ENCODE results near the gene FUCA1. TPM values are rescaled to one million over a fixed set of nuclear protein-coding genes. Genes with fewer than 3 reads are reported as not detected.

The FUCA1 gene
- total and polyA plus RNA-seq, 10 of the 15 experiments (the other 5 are each of a cell fraction or from before 2014, with no cell fraction given) = 33.3 to 117 (median 52.6) TPM

DNA sequence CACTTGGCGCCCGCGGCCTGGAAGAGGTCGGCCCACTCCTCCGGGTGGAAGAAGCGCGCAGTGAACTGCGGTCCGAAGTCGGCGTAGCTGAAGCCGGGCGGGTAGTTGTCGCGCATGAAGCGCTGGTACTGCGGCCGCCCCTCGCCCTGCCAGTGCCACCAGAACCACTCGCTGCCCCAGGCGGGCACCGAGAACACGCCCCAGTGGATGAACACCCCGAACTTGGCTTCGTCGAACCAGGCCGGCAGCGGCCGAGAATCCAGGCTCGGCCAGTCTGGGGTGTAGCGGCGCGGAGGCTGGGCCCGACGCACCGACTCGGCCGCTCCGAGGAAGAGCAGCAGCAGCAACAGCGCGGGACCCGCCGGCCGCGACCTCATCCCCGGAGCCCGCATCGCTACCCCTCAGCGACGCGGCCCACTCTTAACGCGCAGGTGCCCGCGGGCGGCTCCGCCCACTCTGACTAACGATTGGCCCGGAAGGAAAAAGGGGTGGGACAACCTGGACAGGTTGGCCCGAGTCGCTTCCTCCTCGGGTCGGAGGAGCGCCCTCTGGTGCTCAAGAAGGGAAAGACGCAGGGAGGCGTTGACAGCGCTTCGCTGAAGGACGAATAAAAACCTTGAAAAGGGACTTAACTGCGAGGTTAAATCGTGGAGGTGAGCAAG is at the start of gene FUCA1 (continued):
- TF ChIP-seq RELA (IDR thresholded peaks at IDR 0.05; ENCODE audit: borderline replicate concordance, partially characterized antibody) = no peak
- peak; percentile 10; the same call in 1 of the 2 replicates for TF ChIP-seq RFX5 (IDR thresholded peaks at IDR 0.05; ENCODE audit: low read depth, low read length)
- no peak for TF ChIP-seq SREBF1 (IDR thresholded peaks at IDR 0.05; ENCODE audit: low read length)
- TF ChIP-seq, protein P1, sequence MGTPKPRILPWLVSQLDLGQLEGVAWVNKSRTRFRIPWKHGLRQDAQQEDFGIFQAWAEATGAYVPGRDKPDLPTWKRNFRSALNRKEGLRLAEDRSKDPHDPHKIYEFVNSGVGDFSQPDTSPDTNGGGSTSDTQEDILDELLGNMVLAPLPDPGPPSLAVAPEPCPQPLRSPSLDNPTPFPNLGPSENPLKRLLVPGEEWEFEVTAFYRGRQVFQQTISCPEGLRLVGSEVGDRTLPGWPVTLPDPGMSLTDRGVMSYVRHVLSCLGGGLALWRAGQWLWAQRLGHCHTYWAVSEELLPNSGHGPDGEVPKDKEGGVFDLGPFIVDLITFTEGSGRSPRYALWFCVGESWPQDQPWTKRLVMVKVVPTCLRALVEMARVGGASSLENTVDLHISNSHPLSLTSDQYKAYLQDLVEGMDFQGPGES (IDR thresholded peaks at IDR 0.05) = 0 out of 2 replicates have a peak, but pooled peaks have one; percentile 16
- 0 out of 2 replicates have a peak, but pooled peaks have one; percentile 53 for TF ChIP-seq CBX5 (IDR thresholded peaks at IDR 0.05; ENCODE audit: low read depth)
- peak; percentile 73; the same call in 1 of the 2 replicates for TF ChIP-seq POLR2AphosphoS5 (IDR thresholded peaks at IDR 0.05; ENCODE audit: low read length)
- TF ChIP-seq YBX1 (IDR thresholded peaks at IDR 0.05) = no peak
- no peak for TF ChIP-seq CHD1 (IDR thresholded peaks at IDR 0.05; ENCODE audit: low read depth, low read length)
- no peak for TF ChIP-seq CEBPZ (IDR thresholded peaks at IDR 0.05; ENCODE audit: low read depth, low read length)
- no peak for TF ChIP-seq BMI1 (IDR thresholded peaks at IDR 0.05; ENCODE audit: borderline replicate concordance)
- TF ChIP-seq, protein P2, sequence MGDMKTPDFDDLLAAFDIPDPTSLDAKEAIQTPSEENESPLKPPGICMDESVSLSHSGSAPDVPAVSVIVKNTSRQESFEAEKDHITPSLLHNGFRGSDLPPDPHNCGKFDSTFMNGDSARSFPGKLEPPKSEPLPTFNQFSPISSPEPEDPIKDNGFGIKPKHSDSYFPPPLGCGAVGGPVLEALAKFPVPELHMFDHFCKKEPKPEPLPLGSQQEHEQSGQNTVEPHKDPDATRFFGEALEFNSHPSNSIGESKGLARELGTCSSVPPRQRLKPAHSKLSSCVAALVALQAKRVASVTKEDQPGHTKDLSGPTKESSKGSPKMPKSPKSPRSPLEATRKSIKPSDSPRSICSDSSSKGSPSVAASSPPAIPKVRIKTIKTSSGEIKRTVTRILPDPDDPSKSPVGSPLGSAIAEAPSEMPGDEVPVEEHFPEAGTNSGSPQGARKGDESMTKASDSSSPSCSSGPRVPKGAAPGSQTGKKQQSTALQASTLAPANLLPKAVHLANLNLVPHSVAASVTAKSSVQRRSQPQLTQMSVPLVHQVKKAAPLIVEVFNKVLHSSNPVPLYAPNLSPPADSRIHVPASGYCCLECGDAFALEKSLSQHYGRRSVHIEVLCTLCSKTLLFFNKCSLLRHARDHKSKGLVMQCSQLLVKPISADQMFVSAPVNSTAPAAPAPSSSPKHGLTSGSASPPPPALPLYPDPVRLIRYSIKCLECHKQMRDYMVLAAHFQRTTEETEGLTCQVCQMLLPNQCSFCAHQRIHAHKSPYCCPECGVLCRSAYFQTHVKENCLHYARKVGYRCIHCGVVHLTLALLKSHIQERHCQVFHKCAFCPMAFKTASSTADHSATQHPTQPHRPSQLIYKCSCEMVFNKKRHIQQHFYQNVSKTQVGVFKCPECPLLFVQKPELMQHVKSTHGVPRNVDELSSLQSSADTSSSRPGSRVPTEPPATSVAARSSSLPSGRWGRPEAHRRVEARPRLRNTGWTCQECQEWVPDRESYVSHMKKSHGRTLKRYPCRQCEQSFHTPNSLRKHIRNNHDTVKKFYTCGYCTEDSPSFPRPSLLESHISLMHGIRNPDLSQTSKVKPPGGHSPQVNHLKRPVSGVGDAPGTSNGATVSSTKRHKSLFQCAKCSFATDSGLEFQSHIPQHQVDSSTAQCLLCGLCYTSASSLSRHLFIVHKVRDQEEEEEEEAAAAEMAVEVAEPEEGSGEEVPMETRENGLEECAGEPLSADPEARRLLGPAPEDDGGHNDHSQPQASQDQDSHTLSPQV (IDR thresholded peaks at IDR 0.05) = no peak
- TF ChIP-seq CHD4 (IDR thresholded peaks at IDR 0.05) = no peak
- no peak for TF ChIP-seq TBL1XR1 (IDR thresholded peaks at IDR 0.05; ENCODE audit: low read depth, low read length)
- TF ChIP-seq RAD51 (IDR thresholded peaks at IDR 0.05) = no peak
- 0 out of 2 replicates have a peak, but pooled peaks have one; percentile 59 for TF ChIP-seq HDGF (IDR thresholded peaks at IDR 0.05)
- TF ChIP-seq TCF7 (IDR thresholded peaks at IDR 0.05; ENCODE audit: borderline replicate concordance) = no peak
- TF ChIP-seq MYB (IDR thresholded peaks at IDR 0.05; ENCODE audit: borderline replicate concordance, low read depth, low read length) = 0 out of 2 replicates have a peak, but pooled peaks have one; percentile 24
- TF ChIP-seq SPI1 (IDR thresholded peaks at IDR 0.05; ENCODE audit: borderline replicate concordance, insufficient read depth, low read depth, low read length) = peak; percentile 37; the same call in 1 of the 2 replicates
- no peak for TF ChIP-seq TARDBP (IDR thresholded peaks at IDR 0.05; ENCODE audit: borderline replicate concordance)
- TF ChIP-seq SIX5 (IDR thresholded peaks at IDR 0.05; ENCODE audit: low read depth, low read length, severe bottlenecking) = no peak
- TF ChIP-seq, protein P3, sequence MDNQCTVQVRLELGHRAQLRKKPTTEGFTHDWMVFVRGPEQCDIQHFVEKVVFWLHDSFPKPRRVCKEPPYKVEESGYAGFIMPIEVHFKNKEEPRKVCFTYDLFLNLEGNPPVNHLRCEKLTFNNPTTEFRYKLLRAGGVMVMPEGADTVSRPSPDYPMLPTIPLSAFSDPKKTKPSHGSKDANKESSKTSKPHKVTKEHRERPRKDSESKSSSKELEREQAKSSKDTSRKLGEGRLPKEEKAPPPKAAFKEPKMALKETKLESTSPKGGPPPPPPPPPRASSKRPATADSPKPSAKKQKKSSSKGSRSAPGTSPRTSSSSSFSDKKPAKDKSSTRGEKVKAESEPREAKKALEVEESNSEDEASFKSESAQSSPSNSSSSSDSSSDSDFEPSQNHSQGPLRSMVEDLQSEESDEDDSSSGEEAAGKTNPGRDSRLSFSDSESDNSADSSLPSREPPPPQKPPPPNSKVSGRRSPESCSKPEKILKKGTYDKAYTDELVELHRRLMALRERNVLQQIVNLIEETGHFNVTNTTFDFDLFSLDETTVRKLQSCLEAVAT (IDR thresholded peaks at IDR 0.05) = no peak; the same call in 1 of the 2 replicates
- no peak for TF ChIP-seq RBBP5 (conservative IDR thresholded peaks at IDR 0.05)
